Ovary (tissue), 9 donors: ENCODE results near the gene REST. TPM values are rescaled to one million over a fixed set of nuclear protein-coding genes. Genes with fewer than 3 reads are reported as not detected.
"Not testable (repeated sequence)": the region's sequence is repeated elsewhere in the genome, so short reads cannot be mapped to it uniquely, and the experiment has no call there.

Experiments
- DNase-seq, 5 donors: peaks; one replicate each; pipeline ENCODE4 v3.0.0-alpha.2; 2019 to 2020
- H3K27ac ChIP-seq, 2 donors: fragments of 200-600 bp; one replicate each; pipeline versions ENCODE4 v1.5.1 to v1.8.0; 2019 to 2022
- H3K27me3 ChIP-seq: fragments of 200-600 bp; one replicate; pipeline ENCODE4 v1.8.0; 2022
- H3K36me3 ChIP-seq: fragments of 200-600 bp; sonication (generic); one replicate; pipeline ENCODE4 v1.5.1; 2019
- H3K4me1 ChIP-seq: one replicate; pipeline ENCODE4 v1.8.1; 2013; ENCODE audit warnings: mild to moderate bottlenecking, moderate library complexity; ENCODE audit not compliant: insufficient read depth
- H3K4me3 ChIP-seq: fragments of 200-600 bp; sonication (generic); one replicate; pipeline ENCODE4 v1.5.1; 2017
- H3K9me3 ChIP-seq, 2 donors: fragments of 200-600 bp in 1 of 2; sonication (generic) in 1 of 2; one replicate each; pipeline versions ENCODE4 v1.5.1 to v1.8.1; 2013 to 2019; ENCODE audit warnings: mild to moderate bottlenecking in 1 of 2, moderate library complexity in 1 of 2
- CTCF ChIP-seq, 3 donors: fragments of 450-650 bp in 2 of 3; fragments of 200-600 bp in 1 of 3; IDR thresholded peaks; one replicate each; pipeline versions ENCODE4 v1.5.1 to v1.8.0; 2016 to 2022; ENCODE audit warnings: antibody characterized with exemption in 3 of 3, mild to moderate bottlenecking in 1 of 3
- EP300 ChIP-seq: sonication (generic); formaldehyde crosslinking; IDR thresholded peaks from one replicate; pipeline ENCODE4 v1.6.1; 2017; ENCODE audit warnings: antibody characterized with exemption
- POLR2A ChIP-seq: fragments of 450-650 bp; IDR thresholded peaks from one replicate; pipeline ENCODE4 v1.6.1; 2017; ENCODE audit warnings: antibody characterized with exemption, mild to moderate bottlenecking, moderate library complexity
- WGBS, 3 donors: extraction: QIAGEN DNeasy Blood & Tissue Kit in 1 of 3; methylation state at CpG; one replicate each; pipeline versions ENCODE4 v1.1.5 to v1.1.7; 2013 to 2017; 5-methylcytosine and 5-hydroxymethylcytosine counted together
- intact Hi-C, 4 donors: fragments of 100-400 bp; cut with DNase I; formaldehyde crosslinking; loops; one replicate each; pipeline versions ENCODE4 v1.11.0 to v1.15.1; 2022 to 2023
- polyA plus RNA-seq, 2 donors: library from polyadenylated mRNA; stranded (reverse); fragments of 200-250 nt in 1 of 2; fragments of 350-450 nt in 1 of 2; fragmentation: Illumina TruSeq in 1 of 2; extraction: RNeasy Lipid Tissue Mini Kit (QIAGEN cat#74804) in 1 of 2; gene quantifications; one replicate each; pipeline ENCODE4 v1.2.3, GENCODE V29; 2013 to 2014
- total RNA-seq, 7 donors: library from RNA; depleted of rRNA in 2 of 7; stranded (reverse); fragments of >200 nt in 2 of 7; fragmentation: NEBNext Ultra II Directional in 3 of 7; extraction: Animal tissue kit (Norgen Biotek cat#: 25700) in 3 of 7; gene quantifications; one replicate each; pipeline versions ENCODE4 v1.1.0 to v1.2.4, GENCODE V29; 2016 to 2023
- donor health status: DM: no; HTN: no; CAD: no; lungs with moderate emphysema.
- donor health status: DM: no; HTN: no; CAD: no.
- donor health status: Bipolar disorder and iron deficiency.
- donor health status: DM: yes; HTN: yes; CAD: no.
- donor health status: DM: no; HTN: no; CAD: no.
- donor health status: DM: yes; HTN: yes; CAD: no.

The REST gene
- total and polyA plus RNA-seq, 9 donors = 8.2 to 43.7 (median 31.5) TPM

- 85 to 96% (median 88%) methylated on average over 1 of the region's 1 CpG for WGBS, 3 donors
- no peaks in the 10 kb centered on the region for H3K27me3 ChIP-seq
- TF ChIP-seq EP300 (no peak), POLR2A (no peak), CTCF (IDR thresholded peaks at IDR 0.05) (no peak)
- H3K4me1 ChIP-seq = no peaks in the 10 kb centered on the region
- H3K9me3 ChIP-seq = no peaks in the 10 kb centered on the region
- H3K4me3 ChIP-seq = no peak overlapping the region
- H3K36me3 ChIP-seq = no peaks in the 10 kb centered on the region
- intact Hi-C loops = no loop called here
- H3K27ac ChIP-seq = no peak overlapping the region
- no peak for DNase-seq
These were observed 15.0 kb upstream of the REST start for GRCh38 chr4:56892691-56893090.

GRCh38 chr4:56897842-56898241, 9.9 kb upstream of the REST start:
- H3K27me3 ChIP-seq, H3K4me3 ChIP-seq, intact Hi-C loops, DNase-seq, H3K4me1 ChIP-seq, H3K27ac ChIP-seq, H3K36me3 ChIP-seq, H3K9me3 ChIP-seq: not testable (repeated sequence)
- WGBS, 3 donors = 93 to 96% (median 95%) methylated on average over 17 of the region's 17 CpGs

- H3K9me3 ChIP-seq, H3K27ac ChIP-seq, H3K36me3 ChIP-seq, intact Hi-C loops, H3K4me1 ChIP-seq, H3K27me3 ChIP-seq, DNase-seq, H3K4me3 ChIP-seq: not testable (repeated sequence)
- 94 to 95% (median 94%) methylated on average over 5 of the region's 5 CpGs for WGBS, 3 donors
These were observed 7.5 kb upstream of the REST start for GRCh38 chr4:56900186-56900585.

- TF ChIP-seq POLR2A (no peak), CTCF (IDR thresholded peaks at IDR 0.05) (no peak), EP300 (no peak)
- no peaks in the 10 kb centered on the region for H3K9me3 ChIP-seq
- H3K27me3 ChIP-seq = no peaks in the 10 kb centered on the region
- H3K27ac ChIP-seq = no peak overlapping the region
- WGBS, 3 donors = 62 to 70% (median 68%) methylated on average over 3 of the region's 3 CpGs
- intact Hi-C loops = no loop called here
- DNase-seq = no peak
- no peak overlapping the region for H3K4me3 ChIP-seq
- no peaks in the 10 kb centered on the region for H3K4me1 ChIP-seq
- H3K36me3 ChIP-seq = no peaks in the 10 kb centered on the region
These were observed 5.0 kb upstream of the REST start for GRCh38 chr4:56902703-56903102.

- Histone ChIP-seq H3K27me3 (no peaks in the 10 kb centered on the region), H3K27ac (no peak overlapping the region), H3K4me1 (peaks cover 4% of the 10 kb centered on the region), H3K9me3 (no peaks in the 10 kb centered on the region), H3K4me3 (no peak overlapping the region), H3K36me3 (no peaks in the 10 kb centered on the region)
- intact Hi-C loops = loop anchor here in 1 of 4 donors (5.0 kb wide), 1 partner anchor 72 kb away; the partner anchor contains the start of genes NOA1 and POLR2B
- no peak for TF ChIP-seq EP300
- no peak for TF ChIP-seq POLR2A
- TF ChIP-seq CTCF (IDR thresholded peaks at IDR 0.05) = no peak
- WGBS, 3 donors = 86 to 95% (median 91%) methylated on average over 1 of the region's 1 CpG
- no peak for DNase-seq
These were observed 1.9 kb upstream of the REST start for GRCh38 chr4:56905796-56906195.
